HepG2 (cell line): ENCODE results near the gene MPC2. TPM values are rescaled to one million over a fixed set of nuclear protein-coding genes. Genes with fewer than 3 reads are reported as not detected.

ENCODE experiments used
- ATAC-seq: fragments of 200-7000 bp; cut with Tn5 transposase; 3 replicates; pipeline ENCODE4 v1.9.1; 2020; ENCODE audit warnings: mild to moderate bottlenecking, moderate library complexity
- BruUV-seq: library from RNA; stranded (reverse); fragments of 400-500 nt; replicated peaks from 2 replicates; lab custom pipeline; 2021; lab: Mats Ljungman, UMichigan
- CTCF ChIA-PET: fragments of 300-600 bp; formaldehyde crosslinking; extraction: SDS; loops from one replicate; lab custom pipeline; 2021; ENCODE audit warnings: low total read pairs, inconsistent platforms, low intra/inter-chr PET ratio; lab: Yijun Ruan, JAX
- POLR2A ChIA-PET: fragments of 350-600 bp; sonication (Branson Sonifier 250); formaldehyde crosslinking; loops from one replicate; lab custom pipeline; 2020; ENCODE audit warnings: antibody characterized with exemption, inconsistent platforms; lab: Yijun Ruan, JAX
- DNase-seq: peaks from one replicate; pipeline ENCODE4 v3.0.0-alpha.2; 2015; ENCODE audit warnings: low spot score
- FAIRE-seq: peaks from 3 replicates; lab custom pipeline; 2011; peaks lifted over from hg19 to GRCh38; lab: Jason Lieb, UNC
- H2AFZ ChIP-seq: one replicate; pipeline ENCODE4 v1.6.1; 2011; ENCODE audit warnings: low read length, inconsistent platforms
- H3K27ac ChIP-seq: fragments of 300-600 bp; 3 replicates; pipeline ENCODE4 v1.8.0; 2011; ENCODE audit warnings: mixed run types, mild to moderate bottlenecking, mixed read lengths, low read length, inconsistent platforms; ENCODE audit not compliant: insufficient read depth; ENCODE audit errors: extremely low read length
- H3K27me3 ChIP-seq, 2 experiments: fragments of 200-600 bp in 1 of 2; 2 replicates in 1 of 2; 3 replicates in 1 of 2; pipeline versions ENCODE4 v1.6.0 to v1.8.0; 2011; ENCODE audit warnings: low read length in 2 of 2, mild to moderate bottlenecking in 2 of 2, moderate library complexity in 2 of 2, inconsistent platforms in 1 of 2; ENCODE audit not compliant: insufficient read depth in 2 of 2, control insufficient read depth in 1 of 2
- H3K36me3 ChIP-seq, 2 experiments: fragments of 200-600 bp in 1 of 2; replicated peaks in 1 of 2; 2 replicates in 1 of 2; 3 replicates in 1 of 2; pipeline versions ENCODE4 v1.5.1 to v1.8.0; 2011; ENCODE audit warnings: low read length in 2 of 2, inconsistent platforms in 1 of 2; ENCODE audit not compliant: insufficient read depth in 2 of 2, control insufficient read depth in 1 of 2
- H3K4me1 ChIP-seq: 2 replicates; pipeline ENCODE4 v1.5.1; 2012; ENCODE audit warnings: low read length, inconsistent platforms; ENCODE audit not compliant: insufficient read depth
- H3K4me2 ChIP-seq: 2 replicates; pipeline ENCODE4 v1.6.0; 2011; ENCODE audit warnings: low read depth, low read length, inconsistent platforms
- H3K4me3 ChIP-seq, 3 experiments: fragments of 200-600 bp in 1 of 3; sonication (generic), shearing (Covaris generic) in 1 of 3; replicated peaks in 1 of 3; 2 replicates each; pipeline ENCODE4 v1.5.1; 2011 to 2016; ENCODE audit warnings: low read length in 3 of 3, inconsistent platforms in 2 of 3, low read depth in 2 of 3, mild to moderate bottlenecking in 2 of 3, control low read depth in 1 of 3, mixed read lengths in 1 of 3; ENCODE audit not compliant: insufficient read depth in 1 of 3
- H3K79me2 ChIP-seq: one replicate; pipeline ENCODE4 v1.6.1; 2011; ENCODE audit warnings: low read length, inconsistent platforms; ENCODE audit not compliant: insufficient read depth
- H3K9ac ChIP-seq: 2 replicates; pipeline ENCODE4 v1.6.0; 2011; ENCODE audit warnings: mild to moderate bottlenecking, low read depth, low read length, inconsistent platforms; ENCODE audit not compliant: insufficient read depth
- H3K9me3 ChIP-seq: 2 replicates; pipeline ENCODE4 v1.5.1; 2012; ENCODE audit warnings: mild to moderate bottlenecking, low read length
- H4K20me1 ChIP-seq: 2 replicates; pipeline ENCODE4 v1.6.0; 2011; ENCODE audit warnings: inconsistent platforms, mild to moderate bottlenecking, low read length, moderate library complexity; ENCODE audit not compliant: insufficient read depth
- RFX5 ChIP-seq: IDR thresholded peaks from 2 replicates; pipeline ENCODE4 v1.6.1; 2011; ENCODE audit warnings: low read depth, low read length, improper control_type of control experiment
- TAF1 ChIP-seq: sonication (generic); formaldehyde crosslinking; IDR thresholded peaks from 2 replicates; pipeline ENCODE4 v1.4.0; 2020; ENCODE audit warnings: missing genetic modification reagents
- ZFP91 ChIP-seq: sonication (generic); formaldehyde crosslinking; IDR thresholded peaks from 2 replicates; pipeline ENCODE4 v1.9.0; 2022; ENCODE audit warnings: missing genetic modification reagents, mild to moderate bottlenecking, borderline replicate concordance
- ZNF224 ChIP-seq: sonication (generic); formaldehyde crosslinking; IDR thresholded peaks from 2 replicates; pipeline ENCODE4 v1.5.0; 2020; ENCODE audit warnings: mild to moderate bottlenecking, missing genetic modification reagents
- WGBS: methylation state at CpG from one replicate; pipeline ENCODE4 v1.1.6; 2017; ENCODE audit warnings: low lambda C conversion rate; 5-methylcytosine and 5-hydroxymethylcytosine counted together
- in situ Hi-C: cut with HindIII; loops from 2 replicates; pipeline ENCODE4 v1.10.0; 2017; ENCODE audit warnings: low pct_unique_long_range_greater_than_20kb; ENCODE audit not compliant: extremely low pct_ligation_motif_present
- intact Hi-C: fragments of 100-400 bp; cut with micrococcal nuclease; formaldehyde crosslinking; loops from one replicate; pipeline ENCODE4 v1.10.0; 2022; ENCODE audit not compliant: unreplicated experiment
- polyA plus RNA-seq, 8 experiments: library from polyadenylated mRNA; depleted of rRNA in 3 of 8; stranded (reverse) in 7 of 8; unstranded in 1 of 8; fragments of >200 nt; fragmentation: Illumina TruSeq in 4 of 8; extraction: Trizol in 4 of 8; gene quantifications; 2 replicates each; pipeline versions ENCODE4 v1.2.1 to v1.2.3, GENCODE V29; 2011 to 2016; ENCODE audit warnings: low read depth in 4 of 8, missing spikeins in 1 of 8, mixed read lengths in 1 of 8; ENCODE audit not compliant: insufficient read depth in 1 of 8
- total RNA-seq, 5 experiments: library from RNA; depleted of rRNA; stranded (reverse); fragments of >200 nt; fragmentation: Illumina TruSeq; extraction: Trizol; gene quantifications; 2 replicates each; pipeline ENCODE4 v1.2.3, GENCODE V29; 2016; ENCODE audit warnings: low read depth in 1 of 5
- TF ChIP-seq, protein P1 (sequence below): sonication (generic); formaldehyde crosslinking; IDR thresholded peaks from 2 replicates; pipeline ENCODE4 v1.5.0; 2020; ENCODE audit warnings: mild to moderate bottlenecking, missing genetic modification reagents, moderate library complexity
- TF ChIP-seq, protein P2 (sequence below): sonication (generic); formaldehyde crosslinking; conservative IDR thresholded peaks from 2 replicates; pipeline ENCODE4 v1.5.0; 2020; ENCODE audit warnings: missing genetic modification reagents

Gene MPC2
- total and polyA plus RNA-seq, 2 of the 13 experiments (the other 11 are each of a cell fraction or from before 2014, with no cell fraction given), result 38.8 to 136 TPM

- TF ChIP-seq, protein P1, sequence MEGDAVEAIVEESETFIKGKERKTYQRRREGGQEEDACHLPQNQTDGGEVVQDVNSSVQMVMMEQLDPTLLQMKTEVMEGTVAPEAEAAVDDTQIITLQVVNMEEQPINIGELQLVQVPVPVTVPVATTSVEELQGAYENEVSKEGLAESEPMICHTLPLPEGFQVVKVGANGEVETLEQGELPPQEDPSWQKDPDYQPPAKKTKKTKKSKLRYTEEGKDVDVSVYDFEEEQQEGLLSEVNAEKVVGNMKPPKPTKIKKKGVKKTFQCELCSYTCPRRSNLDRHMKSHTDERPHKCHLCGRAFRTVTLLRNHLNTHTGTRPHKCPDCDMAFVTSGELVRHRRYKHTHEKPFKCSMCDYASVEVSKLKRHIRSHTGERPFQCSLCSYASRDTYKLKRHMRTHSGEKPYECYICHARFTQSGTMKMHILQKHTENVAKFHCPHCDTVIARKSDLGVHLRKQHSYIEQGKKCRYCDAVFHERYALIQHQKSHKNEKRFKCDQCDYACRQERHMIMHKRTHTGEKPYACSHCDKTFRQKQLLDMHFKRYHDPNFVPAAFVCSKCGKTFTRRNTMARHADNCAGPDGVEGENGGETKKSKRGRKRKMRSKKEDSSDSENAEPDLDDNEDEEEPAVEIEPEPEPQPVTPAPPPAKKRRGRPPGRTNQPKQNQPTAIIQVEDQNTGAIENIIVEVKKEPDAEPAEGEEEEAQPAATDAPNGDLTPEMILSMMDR (CRISPR knock-in tag), result 0 out of 2 replicates have a peak, but pooled peaks have one; percentile 16
- peak; percentile 24; the same call in 1 of the 2 replicates for TF ChIP-seq ZFP91 (CRISPR knock-in tag)
Measured at GRCh38 chr1:167936930-167937708, at the start of gene MPC2 (continued).

GRCh38 chr1:167984886-167985489 is 48.1 kb upstream of the MPC2 start:
- CTCF ChIA-PET, result no interaction called here
- no peak for ATAC-seq
- Histone ChIP-seq H4K20me1 (peaks cover 2% of the 10 kb centered on the region; the same call in 1 of the 2 replicates), H3K79me2 (peaks cover 9% of the 10 kb centered on the region), H3K9me3 (no peaks in the 10 kb centered on the region), H3K4me3 (no peak overlapping the region), H2AFZ (no peak overlapping the region), H3K27ac (no peak overlapping the region), H3K9ac (no peak overlapping the region), H3K36me3 (peaks cover 3 to 9% of the 10 kb centered on the region in 2 experiments), H3K27me3 (no peaks in the 10 kb centered on the region), H3K4me1 (peaks cover 15% of the 10 kb centered on the region), H3K4me2 (no peak overlapping the region)
- TF ChIP-seq, protein P2, sequence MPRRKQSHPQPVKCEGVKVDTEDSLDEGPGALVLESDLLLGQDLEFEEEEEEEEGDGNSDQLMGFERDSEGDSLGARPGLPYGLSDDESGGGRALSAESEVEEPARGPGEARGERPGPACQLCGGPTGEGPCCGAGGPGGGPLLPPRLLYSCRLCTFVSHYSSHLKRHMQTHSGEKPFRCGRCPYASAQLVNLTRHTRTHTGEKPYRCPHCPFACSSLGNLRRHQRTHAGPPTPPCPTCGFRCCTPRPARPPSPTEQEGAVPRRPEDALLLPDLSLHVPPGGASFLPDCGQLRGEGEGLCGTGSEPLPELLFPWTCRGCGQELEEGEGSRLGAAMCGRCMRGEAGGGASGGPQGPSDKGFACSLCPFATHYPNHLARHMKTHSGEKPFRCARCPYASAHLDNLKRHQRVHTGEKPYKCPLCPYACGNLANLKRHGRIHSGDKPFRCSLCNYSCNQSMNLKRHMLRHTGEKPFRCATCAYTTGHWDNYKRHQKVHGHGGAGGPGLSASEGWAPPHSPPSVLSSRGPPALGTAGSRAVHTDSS (CRISPR knock-in tag), result no peak
- TF ChIP-seq TAF1 (no peak), RFX5 (no peak), ZNF224 (CRISPR knock-in tag) (no peak)
- no peak for DNase-seq
- no TSS peak for BruUV-seq
- 94% methylated on average over 8 of the region's 8 CpGs for WGBS
- intact Hi-C loops, result no loop called here
- in situ Hi-C loops, result no loop called here
- peak; percentile 4 for FAIRE-seq
- POLR2A ChIA-PET, result no interaction called here
